K562 (cell line): ENCODE results near the gene CTDSPL. TPM values are rescaled to one million over a fixed set of nuclear protein-coding genes. Genes with fewer than 3 reads are reported as not detected.

Source experiments
- FIP1L1 ChIP-seq: fragments of 200-400 bp; formaldehyde crosslinking; IDR thresholded peaks from 2 replicates; pipeline ENCODE4 v1.6.1; 2018; ENCODE audit warnings: mild to moderate bottlenecking, low read depth, low read length; ENCODE audit not compliant: poor library complexity, severe bottlenecking
- SUPT5H ChIP-seq: fragments of 450-650 bp; IDR thresholded peaks from 2 replicates; pipeline ENCODE4 v1.6.1; 2016
- ZBTB33 ChIP-seq: sonication (generic); formaldehyde crosslinking; IDR thresholded peaks from 2 replicates; pipeline ENCODE4 v1.8.1; 2023; ENCODE audit warnings: mild to moderate bottlenecking, missing genetic modification reagents
- ZBTB40 ChIP-seq, 2 experiments: fragments of 450-650 bp in 1 of 2; sonication (generic) in 1 of 2; formaldehyde crosslinking in 1 of 2; IDR thresholded peaks; 2 replicates each; pipeline versions ENCODE4 v1.7.1 to v1.9.0; 2016 to 2022; ENCODE audit warnings: inconsistent platforms in 1 of 2, mild to moderate bottlenecking in 1 of 2, missing genetic modification reagents in 1 of 2
- ZNF444 ChIP-seq: fragments of 250-450 bp; sonication (Bioruptor Pico); IDR thresholded peaks from 2 replicates; pipeline ENCODE4 v1.4.0; 2020; ENCODE audit warnings: mild to moderate bottlenecking, moderate library complexity
- ZNF584 ChIP-seq: fragments of 200-800 bp; sonication (Bioruptor generic); IDR thresholded peaks from 2 replicates; pipeline ENCODE4 v1.6.1; 2016; ENCODE audit warnings: low read depth, mild to moderate bottlenecking, missing genetic modification characterization, missing compliant biosample characterization
- polyA plus RNA-seq, 8 experiments: library from polyadenylated mRNA; depleted of rRNA in 4 of 8; stranded (reverse) in 5 of 8; unstranded in 3 of 8; fragments of >200 nt; fragmentation: Nextera tagmentation in 2 of 8; fragmentation: Illumina TruSeq in 1 of 8; extraction: Ambion mirVana in 2 of 8; extraction: Trizol in 1 of 8; gene quantifications; 2 replicates each; pipeline versions ENCODE4 v1.2.1 to v1.2.3, GENCODE V29; 2011 to 2014; ENCODE audit warnings: inconsistent platforms in 1 of 8, missing spikeins in 1 of 8
- total RNA-seq, 7 experiments: library from RNA; depleted of rRNA in 6 of 7; stranded (reverse); fragments of >200 nt in 6 of 7; fragmentation: Illumina TruSeq in 2 of 7; extraction: Trizol in 2 of 7; gene quantifications; 2 replicates each; pipeline versions ENCODE4 v1.2.1 to v1.2.3, GENCODE V29; 2011 to 2021; ENCODE audit warnings: low replicate concordance in 1 of 7
- TF ChIP-seq, protein P1 (sequence below): fragments of 250-450 bp; sonication (Bioruptor Pico); IDR thresholded peaks from 2 replicates; pipeline ENCODE4 v1.8.0; 2021; ENCODE audit warnings: moderate library complexity, mild to moderate bottlenecking, inconsistent platforms

CTDSPL gene
- total and polyA plus RNA-seq, 9 of the 15 experiments (the other 6 are each of a cell fraction or from before 2014, with no cell fraction given): 5.1 to 19.3 (median 11.3) TPM

- TF ChIP-seq ZBTB40 (IDR thresholded peaks at IDR 0.05) (no peak), ZBTB40 (CRISPR knock-in tag; IDR thresholded peaks at IDR 0.05) (no peak), FIP1L1 (no peak), ZBTB33 (CRISPR knock-in tag) (0 out of 2 replicates have a peak, but pooled peaks have one; percentile 11), ZNF584 (no peak), ZNF444 (CRISPR knock-in tag) (no peak), SUPT5H (no peak)
- TF ChIP-seq, protein P1, sequence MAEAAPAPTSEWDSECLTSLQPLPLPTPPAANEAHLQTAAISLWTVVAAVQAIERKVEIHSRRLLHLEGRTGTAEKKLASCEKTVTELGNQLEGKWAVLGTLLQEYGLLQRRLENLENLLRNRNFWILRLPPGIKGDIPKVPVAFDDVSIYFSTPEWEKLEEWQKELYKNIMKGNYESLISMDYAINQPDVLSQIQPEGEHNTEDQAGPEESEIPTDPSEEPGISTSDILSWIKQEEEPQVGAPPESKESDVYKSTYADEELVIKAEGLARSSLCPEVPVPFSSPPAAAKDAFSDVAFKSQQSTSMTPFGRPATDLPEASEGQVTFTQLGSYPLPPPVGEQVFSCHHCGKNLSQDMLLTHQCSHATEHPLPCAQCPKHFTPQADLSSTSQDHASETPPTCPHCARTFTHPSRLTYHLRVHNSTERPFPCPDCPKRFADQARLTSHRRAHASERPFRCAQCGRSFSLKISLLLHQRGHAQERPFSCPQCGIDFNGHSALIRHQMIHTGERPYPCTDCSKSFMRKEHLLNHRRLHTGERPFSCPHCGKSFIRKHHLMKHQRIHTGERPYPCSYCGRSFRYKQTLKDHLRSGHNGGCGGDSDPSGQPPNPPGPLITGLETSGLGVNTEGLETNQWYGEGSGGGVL (CRISPR knock-in tag): no peak
Measured at GRCh38 chr3:38030126-38031021, 168.7 kb downstream of the CTDSPL start (continued).
